GM12874 (cell line): Measurements from ENCODE around the gene GTF2H4.

ENCODE experiments used
- CTCF ChIP-seq: IDR thresholded peaks from 2 replicates; pipeline ENCODE4 v1.5.1; 2011; ENCODE audit warnings: low read depth, mild to moderate bottlenecking, control low read depth, low read length, moderate library complexity; ENCODE audit not compliant: insufficient read depth

The GTF2H4 gene

DNA sequence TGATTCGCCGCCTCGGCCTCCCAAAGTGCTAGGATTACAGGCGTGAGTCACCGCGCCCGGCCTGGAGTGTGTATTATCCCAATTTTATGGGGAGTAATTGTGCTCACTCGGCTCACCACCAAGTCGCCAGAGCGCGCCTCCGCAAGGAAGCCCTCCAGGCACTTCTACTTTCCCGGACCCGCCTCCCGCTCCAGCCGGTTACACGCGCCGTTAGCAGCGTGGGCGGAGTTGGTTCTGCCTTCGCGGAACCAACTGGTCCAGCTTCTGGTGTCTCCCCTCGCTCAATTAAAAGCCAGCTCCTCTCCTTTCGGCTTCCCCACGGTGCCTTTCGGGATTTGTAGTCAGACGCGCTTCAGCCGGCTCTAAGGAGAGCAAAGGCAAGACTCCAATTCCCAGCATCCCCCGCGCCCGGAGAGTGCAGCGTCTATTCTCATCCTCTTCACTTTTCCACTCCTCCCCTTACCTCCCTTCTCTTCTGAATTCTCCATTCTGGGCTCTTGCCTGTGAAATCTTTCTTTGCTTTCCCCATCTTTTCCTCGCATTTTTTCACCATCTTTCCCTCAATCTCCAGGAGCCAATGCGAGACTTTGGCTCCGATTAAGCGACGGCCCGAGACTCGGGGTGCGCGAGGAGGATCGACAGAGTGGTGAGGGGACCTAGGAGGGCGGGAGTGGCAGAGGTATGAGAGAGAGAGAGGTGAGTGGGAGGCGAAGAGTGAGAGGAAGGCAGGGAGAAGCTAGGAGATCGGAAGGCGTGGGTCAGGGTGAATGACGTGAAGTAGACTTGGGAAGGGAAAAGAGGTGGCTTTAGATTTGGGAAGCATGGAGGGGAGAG, at the start of gene GTF2H4:
GTF2H4 (plus strand) TSS at position 450 of the 834 bp plus-strand sequence.
- TF ChIP-seq CTCF = no peak

DNA sequence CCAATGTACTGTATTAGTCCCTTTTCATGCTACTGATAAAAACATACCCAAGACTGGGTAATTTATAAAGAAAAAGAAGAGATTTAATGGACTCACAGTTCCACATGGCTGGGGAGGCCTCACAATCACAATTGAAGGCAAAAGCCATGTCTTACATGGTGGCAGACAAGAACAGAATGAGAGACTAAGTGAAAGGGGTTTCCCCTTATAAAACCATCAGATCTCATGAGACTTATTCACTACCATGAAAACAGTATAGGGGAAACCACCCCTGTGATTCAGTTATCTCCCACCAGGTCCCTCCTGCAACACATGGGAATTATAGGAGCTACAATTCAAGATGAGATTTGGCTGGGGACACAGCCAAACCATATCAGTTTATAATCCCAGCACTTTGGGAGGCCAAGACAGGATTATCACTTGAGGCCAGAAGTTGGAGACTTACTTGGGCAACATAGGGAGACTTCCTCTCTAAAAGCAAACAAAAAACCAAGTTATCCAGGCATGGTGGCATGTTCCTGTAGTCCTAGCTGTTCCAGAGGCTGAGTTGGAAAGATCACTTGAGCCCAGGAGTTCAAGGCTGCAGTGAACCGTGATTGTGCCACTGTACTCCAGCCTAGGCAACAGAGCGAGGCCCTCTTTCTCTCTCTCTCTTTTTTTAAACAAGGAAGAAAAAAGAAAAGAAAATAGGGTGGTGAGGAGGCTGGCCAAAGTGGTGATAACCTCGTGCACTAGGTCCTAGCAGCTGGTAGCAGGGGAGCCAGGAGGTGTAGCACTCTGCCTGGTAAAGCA, 46.6 kb upstream of the GTF2H4 start:
- TF ChIP-seq CTCF = no peak

GRCh38 chr6:30862156-30862875, 45.7 kb upstream of the GTF2H4 start:
- TF ChIP-seq CTCF = no peak

DNA sequence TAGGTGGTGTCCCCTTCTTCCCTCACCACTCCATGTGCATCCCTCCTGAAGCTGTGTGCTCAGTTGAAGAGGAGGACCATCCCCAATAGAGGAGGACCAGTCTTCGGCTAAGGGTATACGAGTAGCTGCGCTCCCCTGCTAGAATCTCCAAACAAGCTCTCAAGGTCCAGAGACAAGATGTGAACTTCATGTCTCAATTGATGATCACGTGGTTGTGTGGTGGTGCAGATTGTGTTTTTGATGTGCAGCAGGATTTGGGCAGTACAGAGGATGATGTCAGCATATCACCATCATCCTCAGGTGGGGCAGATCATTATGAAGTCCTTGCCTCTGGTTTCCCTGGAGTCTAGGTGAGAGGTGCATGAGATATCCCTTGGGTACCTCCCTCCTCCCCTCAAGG, 43.7 kb upstream of the GTF2H4 start:
- TF ChIP-seq CTCF = no peak

- TF ChIP-seq CTCF = no peak
Measured at GRCh38 chr6:30870546-30870945, 37.5 kb upstream of the GTF2H4 start.

DNA sequence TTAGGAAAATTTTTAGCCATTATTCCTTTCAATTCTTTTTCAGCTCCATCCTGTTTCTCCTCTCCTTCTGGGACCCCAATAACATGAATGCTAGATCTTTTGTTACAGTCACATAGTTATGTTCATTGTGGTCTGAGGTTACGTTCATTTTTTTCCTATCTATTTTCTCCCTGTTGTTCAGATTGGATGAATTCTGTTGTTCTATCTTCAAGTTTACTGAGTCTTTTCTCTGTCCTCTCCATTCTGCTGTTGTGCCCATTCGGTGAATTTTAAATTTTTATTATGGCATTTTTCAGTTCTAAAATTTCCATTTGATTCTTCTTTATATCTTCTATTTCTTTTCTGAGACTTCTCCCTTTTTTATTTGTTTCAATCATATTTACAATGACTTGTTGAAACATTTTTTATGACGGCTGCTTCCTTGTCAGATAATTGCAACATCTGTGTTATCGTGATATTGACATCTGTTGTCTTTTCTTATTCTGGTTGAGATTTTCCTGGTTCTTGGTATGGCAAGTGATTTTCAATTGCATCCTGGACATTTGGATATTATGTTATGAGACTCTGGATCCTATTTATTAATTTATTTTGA, 36.3 kb upstream of the GTF2H4 start:
- no peak for TF ChIP-seq CTCF

DNA sequence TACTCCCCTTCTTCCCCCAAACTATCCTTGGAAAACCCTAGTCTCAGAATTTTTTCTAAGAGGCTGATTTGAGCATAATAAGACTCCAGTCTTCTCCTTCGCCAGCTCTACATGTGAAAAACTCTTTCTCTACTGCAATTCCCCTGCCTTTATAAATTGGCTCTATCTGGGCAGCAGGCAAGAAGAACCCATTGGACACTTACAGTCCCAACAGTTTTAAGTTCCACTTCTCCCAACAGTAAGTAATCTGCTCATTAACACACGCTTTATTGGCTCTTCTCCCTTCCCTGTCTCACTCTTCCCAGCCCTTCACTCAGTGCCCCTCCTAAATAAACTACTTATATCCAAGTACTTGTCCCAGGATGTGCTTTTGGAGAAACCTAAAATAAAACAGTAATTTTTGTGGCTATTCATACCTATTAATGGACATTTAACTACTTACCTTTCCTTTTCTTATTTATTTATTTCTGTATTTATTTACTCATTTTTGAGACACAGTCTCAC, 34.8 kb upstream of the GTF2H4 start:
- TF ChIP-seq CTCF = no peak
